AG04449 (cell line): Measurements from ENCODE around the gene RPS17.

Source experiments
- CTCF ChIA-PET: fragments of 350-600 bp; formaldehyde crosslinking; extraction: SDS; loops from one replicate; lab custom pipeline; 2021; ENCODE audit warnings: antibody characterized with exemption; lab: Yijun Ruan, JAX
- POLR2A ChIA-PET: fragments of 400-600, 350-600 bp; formaldehyde crosslinking; extraction: SDS; loops from one replicate; lab custom pipeline; 2020; ENCODE audit warnings: antibody characterized with exemption, inconsistent platforms; lab: Yijun Ruan, JAX
- DNase-seq: peaks from one replicate; pipeline ENCODE4 v3.0.0-alpha.2; 2010; ENCODE audit warnings: low read depth, low spot score
- H3K4me3 ChIP-seq: 2 replicates; pipeline ENCODE4 v1.5.1; 2011; ENCODE audit warnings: low read depth, mild to moderate bottlenecking, control low read depth, low read length
- CTCF ChIP-seq: IDR thresholded peaks from one replicate; pipeline ENCODE4 v1.5.1; 2011; ENCODE audit warnings: mild to moderate bottlenecking, moderate library complexity, low read length, control low read depth, inconsistent platforms; ENCODE audit not compliant: insufficient read depth; ENCODE audit errors: missing control alignments

RPS17 gene

GRCh38 chr15:82553846-82554245 is 13.6 kb upstream of the RPS17 start:
- no peak overlapping the region for H3K4me3 ChIP-seq
- no peak for TF ChIP-seq CTCF
- ChIA-PET CTCF (interaction anchor here (0.8 to 1.4 kb wide), 4 partner anchors 11 to 446 kb away, joined by 3 to 4 read pairs (median 3); partner anchors contain the start of gene RPS17), POLR2A (no interaction called here)
- DNase-seq = no peak

GRCh38 chr15:82552861-82553260 is 12.6 kb upstream of the RPS17 start:
- ChIA-PET POLR2A (no interaction called here), CTCF (interaction anchor here (0.8 to 1.4 kb wide), 4 partner anchors 10 to 447 kb away, joined by 3 to 4 read pairs (median 3); partner anchors contain the start of gene RPS17)

GRCh38 chr15:82551646-82552247 is 11.5 kb upstream of the RPS17 start:
- no peak overlapping the region for H3K4me3 ChIP-seq
- TF ChIP-seq CTCF = no peak
- CTCF ChIA-PET = interaction anchor here (1.0 kb wide), 1 partner anchor 12 kb away, joined by 4 read pairs; the partner anchor contains the start of gene RPS17
- POLR2A ChIA-PET = no interaction called here
- DNase-seq = no peak

More at GRCh38 chr15:82552861-82553260, 12.6 kb upstream of the RPS17 start:
- TF ChIP-seq CTCF = no peak
- no peak overlapping the region for H3K4me3 ChIP-seq
- DNase-seq = no peak

GRCh38 chr15:82549199-82549665 is 9.0 kb upstream of the RPS17 start:
- no peak for DNase-seq
- no peak overlapping the region for H3K4me3 ChIP-seq
- CTCF ChIA-PET = interaction anchor here (0.9 to 2.1 kb wide), 3 partner anchors 9 to 461 kb away, joined by 4 to 10 read pairs (median 5); partner anchors contain the start of gene RPS17
- TF ChIP-seq CTCF = no peak
- POLR2A ChIA-PET = no interaction called here

GRCh38 chr15:82548700-82549099 is 8.4 kb upstream of the RPS17 start:
- no peak for TF ChIP-seq CTCF
- CTCF ChIA-PET = interaction anchor here (0.9 to 2.1 kb wide), 3 partner anchors 8 to 461 kb away, joined by 4 to 10 read pairs (median 5); partner anchors contain the start of gene RPS17
- DNase-seq = no peak
- POLR2A ChIA-PET = interaction anchor here (0.5 kb wide), 1 partner anchor 8 kb away, joined by 3 read pairs; the partner anchor contains the start of gene RPS17
- H3K4me3 ChIP-seq = no peak overlapping the region

GRCh38 chr15:82545478-82545877 is 5.2 kb upstream of the RPS17 start:
- POLR2A ChIA-PET = no interaction called here
- H3K4me3 ChIP-seq = no peak overlapping the region
- no peak for DNase-seq
- CTCF ChIA-PET = no interaction called here
- no peak for TF ChIP-seq CTCF
